GM12873 (cell line): ENCODE results near the gene PPARA.

ENCODE experiments used
- CTCF ChIP-seq: IDR thresholded peaks from 2 replicates; pipeline ENCODE4 v1.5.1; 2012; ENCODE audit warnings: low read depth, mild to moderate bottlenecking, moderate library complexity, low read length, control low read depth; ENCODE audit not compliant: insufficient read depth; ENCODE audit errors: missing control alignments

PPARA gene

GRCh38 chr22:46150034-46150654, at the start of gene PPARA:
TSS of gene PPARA (plus strand) at chr22:46150526. CDS start at chr22:46198384, 47,858 bp downstream.
- TF ChIP-seq CTCF: no peak

GRCh38 chr22:46102159-46102558, 48.2 kb upstream of the PPARA start:
- no peak for TF ChIP-seq CTCF

- TF ChIP-seq CTCF: no peak
These were observed 47.6 kb upstream of the PPARA start for GRCh38 chr22:46102752-46103151.

- no peak for TF ChIP-seq CTCF
These were observed 47.1 kb upstream of the PPARA start for GRCh38 chr22:46103181-46103580.

- no peak for TF ChIP-seq CTCF
These were observed 46.7 kb upstream of the PPARA start for GRCh38 chr22:46103664-46104063.

- no peak for TF ChIP-seq CTCF
These were observed 46.0 kb upstream of the PPARA start for GRCh38 chr22:46104170-46104880.

GRCh38 chr22:46104881-46105493, 45.3 kb upstream of the PPARA start:
- TF ChIP-seq CTCF: no peak
